Measurements from ENCODE around the gene KLK7. TPM values are rescaled to one million over a fixed set of nuclear protein-coding genes. Genes with fewer than 3 reads are reported as not detected.

The KLK7 gene
- polyA plus RNA-seq, 1 of the 3 experiments (the other 2 are of a cell fraction): not detected

DNA sequence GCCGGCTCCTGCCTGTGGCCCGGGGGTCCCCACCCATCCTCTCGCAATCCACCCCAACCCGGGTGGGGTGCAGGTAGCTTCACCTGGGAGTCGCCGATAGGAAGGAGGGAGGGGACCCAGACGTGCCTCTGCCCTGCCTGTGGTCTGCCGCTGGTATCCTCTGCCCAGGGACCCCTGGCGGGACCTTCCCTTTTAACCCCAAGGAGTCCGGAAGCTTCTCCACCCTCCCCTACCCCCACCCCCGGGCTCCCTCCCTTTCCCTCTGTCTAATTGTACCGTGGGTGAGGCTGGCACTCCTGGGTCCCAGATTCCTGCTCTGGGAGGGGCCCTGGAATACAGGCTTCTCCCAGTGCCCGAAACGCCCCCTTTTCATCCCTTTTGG is 35.8 kb upstream of the KLK7 start, which contains the start of gene KLK10 (continued):
- TF ChIP-seq NRF1 (IDR thresholded peaks at IDR 0.05; ENCODE audit: low read depth, low read length) (no peak), JUND (IDR thresholded peaks at IDR 0.05) (no peak)
- TF ChIP-seq, protein P1, sequence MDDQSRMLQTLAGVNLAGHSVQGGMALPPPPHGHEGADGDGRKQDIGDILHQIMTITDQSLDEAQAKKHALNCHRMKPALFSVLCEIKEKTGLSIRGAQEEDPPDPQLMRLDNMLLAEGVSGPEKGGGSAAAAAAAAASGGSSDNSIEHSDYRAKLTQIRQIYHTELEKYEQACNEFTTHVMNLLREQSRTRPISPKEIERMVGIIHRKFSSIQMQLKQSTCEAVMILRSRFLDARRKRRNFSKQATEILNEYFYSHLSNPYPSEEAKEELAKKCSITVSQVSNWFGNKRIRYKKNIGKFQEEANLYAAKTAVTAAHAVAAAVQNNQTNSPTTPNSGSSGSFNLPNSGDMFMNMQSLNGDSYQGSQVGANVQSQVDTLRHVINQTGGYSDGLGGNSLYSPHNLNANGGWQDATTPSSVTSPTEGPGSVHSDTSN (IDR thresholded peaks at IDR 0.05): no peak

DNA sequence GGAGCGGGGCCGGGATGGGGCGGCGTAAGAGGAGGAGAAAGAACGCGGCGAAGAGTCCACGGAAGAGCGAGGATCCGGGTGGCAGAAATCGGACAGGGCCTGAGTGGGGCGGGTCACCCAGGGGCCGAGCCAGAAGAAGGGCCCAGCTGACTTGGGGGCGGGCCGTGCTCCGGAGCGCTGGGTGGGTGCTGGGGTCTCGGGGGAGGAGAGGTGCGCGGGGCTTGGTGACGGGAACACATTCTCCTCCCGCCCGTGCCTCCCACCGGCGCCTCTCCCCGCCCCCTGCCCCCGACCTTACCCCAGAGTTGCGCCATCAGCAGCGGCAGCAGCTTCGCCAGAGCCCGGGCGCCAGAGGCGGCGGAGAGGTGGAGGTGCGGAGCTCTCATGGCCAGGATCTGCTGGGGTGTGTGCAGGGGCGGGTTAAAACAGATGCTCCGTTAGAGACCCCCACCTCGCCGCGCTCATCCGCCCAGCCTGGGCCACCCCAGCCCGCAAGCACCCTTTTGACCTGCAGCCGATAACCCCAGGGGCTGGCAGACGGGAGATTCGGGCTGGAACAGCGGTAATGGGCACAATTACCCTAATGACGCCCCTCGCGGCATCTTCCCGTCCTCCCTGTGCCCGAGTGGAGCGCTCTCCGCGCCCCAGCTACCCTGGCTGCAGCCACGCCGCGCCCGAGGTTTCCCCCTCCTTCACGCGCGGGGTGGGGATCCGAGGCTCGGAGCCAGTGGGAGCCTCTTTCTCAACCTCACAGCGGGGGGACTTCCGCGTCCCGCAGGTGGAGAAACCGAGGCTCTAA is 35.2 kb upstream of the KLK7 start:
- Histone ChIP-seq H3K4me2 (peak overlapping the region; percentile 44; the same call in 1 of the 2 replicates), H3K36me3 (replicated peaks in 1 of 2; ENCODE audit: control insufficient read depth in 1 of 2, insufficient read depth in 2 of 2, low read length in 1 of 2) (no peaks in the 10 kb centered on the region), H3F3A (replicated peaks; ENCODE audit: insufficient read depth) (no peaks in the 10 kb centered on the region), H3K9me2 (no peaks in the 10 kb centered on the region), H3K27me3 (ENCODE audit: insufficient read depth) (peaks cover 76% of the 10 kb centered on the region), H3K4me3 (ENCODE audit: low read depth in 2 of 2, low read length in 1 of 2) (no peak overlapping the region), H2AFZ (ENCODE audit: low read depth) (no peak overlapping the region), H3K27ac (ENCODE audit: low read depth in 2 of 2, low read length in 1 of 2) (no peak overlapping the region), H4K20me1 (ENCODE audit: insufficient read depth) (no peaks in the 10 kb centered on the region), H3K9me3 (no peaks in the 10 kb centered on the region), H3K79me2 (ENCODE audit: insufficient read depth) (no peaks in the 10 kb centered on the region), H3K9ac (no peak overlapping the region), H3K4me1 (ENCODE audit: control insufficient read depth in 1 of 2, insufficient read depth in 2 of 2, low read depth in 1 of 2, low read length in 1 of 2) (no peaks in the 10 kb centered on the region)
- 3% methylated on average over 33 of the region's 68 CpGs for WGBS (ENCODE audit: low lambda C conversion rate)
- TF ChIP-seq TAF1 (IDR thresholded peaks at IDR 0.05; ENCODE audit: borderline replicate concordance, low read depth, low read length): no peak
- TF ChIP-seq SMC3 (IDR thresholded peaks at IDR 0.05; ENCODE audit: low read depth, low read length): no peak
- no peak for TF ChIP-seq RFX5 (IDR thresholded peaks at IDR 0.05; ENCODE audit: low read length)
- TF ChIP-seq, protein P2, sequence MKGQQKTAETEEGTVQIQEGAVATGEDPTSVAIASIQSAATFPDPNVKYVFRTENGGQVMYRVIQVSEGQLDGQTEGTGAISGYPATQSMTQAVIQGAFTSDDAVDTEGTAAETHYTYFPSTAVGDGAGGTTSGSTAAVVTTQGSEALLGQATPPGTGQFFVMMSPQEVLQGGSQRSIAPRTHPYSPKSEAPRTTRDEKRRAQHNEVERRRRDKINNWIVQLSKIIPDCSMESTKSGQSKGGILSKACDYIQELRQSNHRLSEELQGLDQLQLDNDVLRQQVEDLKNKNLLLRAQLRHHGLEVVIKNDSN (IDR thresholded peaks at IDR 0.05; ENCODE audit: borderline replicate concordance, low read depth): no peak
- TF ChIP-seq EZH2phosphoT487 (IDR thresholded peaks at IDR 0.05; ENCODE audit: borderline replicate concordance, low read depth): no peak
- TF ChIP-seq FOSL2 (IDR thresholded peaks at IDR 0.05; ENCODE audit: borderline replicate concordance, low read depth): no peak
- no peak for TF ChIP-seq CHD2 (IDR thresholded peaks at IDR 0.05; ENCODE audit: low read length, partially characterized antibody)
- ChIA-PET POLR2A (no interaction called here), CTCF (interaction anchor here (1.1 to 6.0 kb wide), 2 partner anchors 76 to 89 kb away, joined by 4 to 30 read pairs; no protein-coding TSS in a partner anchor)
- DNase-seq: no peak

DNA sequence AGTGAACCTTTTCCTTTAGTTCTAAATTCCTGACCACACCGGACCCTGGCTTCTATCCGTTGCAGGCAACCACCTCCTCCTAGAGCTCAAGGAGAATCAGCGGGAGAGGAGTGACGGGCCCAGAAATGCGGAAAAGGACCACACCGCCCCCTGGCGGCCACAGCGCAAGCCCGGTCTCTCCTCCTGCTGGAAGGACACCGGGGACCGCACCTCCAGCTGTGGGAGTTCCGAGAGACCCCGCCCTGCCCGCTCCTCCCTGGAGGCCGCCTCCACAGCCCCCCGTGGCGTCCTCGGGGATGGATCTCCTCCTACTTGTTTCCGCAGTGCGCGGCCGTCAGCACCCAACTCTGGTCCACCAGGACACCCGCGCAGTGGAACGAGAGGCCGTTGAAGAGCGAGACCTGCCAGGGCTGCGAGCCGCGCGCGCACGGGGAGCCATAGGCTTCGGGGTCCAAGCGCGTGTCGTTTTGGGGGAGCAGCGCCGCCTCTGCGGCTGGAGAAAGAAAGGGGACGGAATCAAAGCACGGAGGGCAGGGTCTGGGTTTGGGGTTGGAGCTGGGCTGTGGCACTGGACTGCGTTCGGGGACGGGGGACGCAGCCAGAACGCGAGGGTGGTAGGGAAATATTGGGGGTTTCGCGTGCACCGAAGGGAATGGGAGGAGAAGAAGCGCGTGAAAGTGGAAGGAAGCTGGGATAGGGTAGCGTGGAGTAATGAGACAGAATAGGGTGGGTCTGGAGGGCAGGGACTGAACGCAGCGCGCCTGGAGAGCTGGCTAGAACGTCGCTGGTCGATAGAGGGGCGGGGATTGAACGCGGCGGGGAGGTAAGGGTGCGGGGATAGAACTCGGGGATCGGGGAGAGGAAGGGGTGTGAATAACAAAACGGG is 33.3 kb upstream of the KLK7 start:
- no peaks in the 10 kb centered on the region for H4K20me1 ChIP-seq (ENCODE audit: insufficient read depth)
- peak overlapping the region in 1 of 2 experiments; percentile 35; a peak in 1 of 4 replicates for H3K4me3 ChIP-seq (ENCODE audit: low read depth in 2 of 2, low read length in 1 of 2)
- H3K9ac ChIP-seq: no peak overlapping the region
- 5% methylated on average over 54 of the region's 68 CpGs for WGBS (ENCODE audit: low lambda C conversion rate)
- H3K36me3 ChIP-seq (replicated peaks in 1 of 2; ENCODE audit: control insufficient read depth in 1 of 2, insufficient read depth in 2 of 2, low read length in 1 of 2): no peaks in the 10 kb centered on the region
- no peaks in the 10 kb centered on the region for H3K9me3 ChIP-seq
- no peaks in the 10 kb centered on the region for H3K79me2 ChIP-seq (ENCODE audit: insufficient read depth)
- H3K27me3 ChIP-seq (ENCODE audit: insufficient read depth): peaks cover 74% of the 10 kb centered on the region
- no peaks in the 10 kb centered on the region for H3F3A ChIP-seq (replicated peaks; ENCODE audit: insufficient read depth)
- H3K4me2 ChIP-seq: peak overlapping the region; percentile 41; the same call in 1 of the 2 replicates
- CTCF ChIA-PET: interaction anchor here (0.6 to 6.0 kb wide), 19 partner anchors 9 to 826 kb away, joined by 3 to 30 read pairs (median 4); no protein-coding TSS in a partner anchor
- H3K4me1 ChIP-seq (ENCODE audit: control insufficient read depth in 1 of 2, insufficient read depth in 2 of 2, low read depth in 1 of 2, low read length in 1 of 2): no peaks in the 10 kb centered on the region
- TF ChIP-seq SMC3 (IDR thresholded peaks at IDR 0.05; ENCODE audit: low read depth, low read length) (peak; percentile 30; the same call in 1 of the 2 replicates), RAD21 (IDR thresholded peaks at IDR 0.05; ENCODE audit: low read length) (peak; percentile 55)
- TF ChIP-seq, protein P3, sequence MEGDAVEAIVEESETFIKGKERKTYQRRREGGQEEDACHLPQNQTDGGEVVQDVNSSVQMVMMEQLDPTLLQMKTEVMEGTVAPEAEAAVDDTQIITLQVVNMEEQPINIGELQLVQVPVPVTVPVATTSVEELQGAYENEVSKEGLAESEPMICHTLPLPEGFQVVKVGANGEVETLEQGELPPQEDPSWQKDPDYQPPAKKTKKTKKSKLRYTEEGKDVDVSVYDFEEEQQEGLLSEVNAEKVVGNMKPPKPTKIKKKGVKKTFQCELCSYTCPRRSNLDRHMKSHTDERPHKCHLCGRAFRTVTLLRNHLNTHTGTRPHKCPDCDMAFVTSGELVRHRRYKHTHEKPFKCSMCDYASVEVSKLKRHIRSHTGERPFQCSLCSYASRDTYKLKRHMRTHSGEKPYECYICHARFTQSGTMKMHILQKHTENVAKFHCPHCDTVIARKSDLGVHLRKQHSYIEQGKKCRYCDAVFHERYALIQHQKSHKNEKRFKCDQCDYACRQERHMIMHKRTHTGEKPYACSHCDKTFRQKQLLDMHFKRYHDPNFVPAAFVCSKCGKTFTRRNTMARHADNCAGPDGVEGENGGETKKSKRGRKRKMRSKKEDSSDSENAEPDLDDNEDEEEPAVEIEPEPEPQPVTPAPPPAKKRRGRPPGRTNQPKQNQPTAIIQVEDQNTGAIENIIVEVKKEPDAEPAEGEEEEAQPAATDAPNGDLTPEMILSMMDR (IDR thresholded peaks at IDR 0.05): peak; percentile 75
- TF ChIP-seq, protein P4, sequence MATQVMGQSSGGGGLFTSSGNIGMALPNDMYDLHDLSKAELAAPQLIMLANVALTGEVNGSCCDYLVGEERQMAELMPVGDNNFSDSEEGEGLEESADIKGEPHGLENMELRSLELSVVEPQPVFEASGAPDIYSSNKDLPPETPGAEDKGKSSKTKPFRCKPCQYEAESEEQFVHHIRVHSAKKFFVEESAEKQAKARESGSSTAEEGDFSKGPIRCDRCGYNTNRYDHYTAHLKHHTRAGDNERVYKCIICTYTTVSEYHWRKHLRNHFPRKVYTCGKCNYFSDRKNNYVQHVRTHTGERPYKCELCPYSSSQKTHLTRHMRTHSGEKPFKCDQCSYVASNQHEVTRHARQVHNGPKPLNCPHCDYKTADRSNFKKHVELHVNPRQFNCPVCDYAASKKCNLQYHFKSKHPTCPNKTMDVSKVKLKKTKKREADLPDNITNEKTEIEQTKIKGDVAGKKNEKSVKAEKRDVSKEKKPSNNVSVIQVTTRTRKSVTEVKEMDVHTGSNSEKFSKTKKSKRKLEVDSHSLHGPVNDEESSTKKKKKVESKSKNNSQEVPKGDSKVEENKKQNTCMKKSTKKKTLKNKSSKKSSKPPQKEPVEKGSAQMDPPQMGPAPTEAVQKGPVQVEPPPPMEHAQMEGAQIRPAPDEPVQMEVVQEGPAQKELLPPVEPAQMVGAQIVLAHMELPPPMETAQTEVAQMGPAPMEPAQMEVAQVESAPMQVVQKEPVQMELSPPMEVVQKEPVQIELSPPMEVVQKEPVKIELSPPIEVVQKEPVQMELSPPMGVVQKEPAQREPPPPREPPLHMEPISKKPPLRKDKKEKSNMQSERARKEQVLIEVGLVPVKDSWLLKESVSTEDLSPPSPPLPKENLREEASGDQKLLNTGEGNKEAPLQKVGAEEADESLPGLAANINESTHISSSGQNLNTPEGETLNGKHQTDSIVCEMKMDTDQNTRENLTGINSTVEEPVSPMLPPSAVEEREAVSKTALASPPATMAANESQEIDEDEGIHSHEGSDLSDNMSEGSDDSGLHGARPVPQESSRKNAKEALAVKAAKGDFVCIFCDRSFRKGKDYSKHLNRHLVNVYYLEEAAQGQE (IDR thresholded peaks at IDR 0.05; ENCODE audit: low read depth, low read length): no peak
- H3K9me2 ChIP-seq: no peaks in the 10 kb centered on the region
- DNase-seq: peak; percentile 83
- POLR2A ChIA-PET: no interaction called here
- no peak overlapping the region for H3K27ac ChIP-seq (ENCODE audit: low read depth in 2 of 2, low read length in 1 of 2)
- no peak overlapping the region for H2AFZ ChIP-seq (ENCODE audit: low read depth)

Data from SK-N-SH (cell line).